Stimulated activated CD8-positive, alpha-beta memory T cell treated with anti-CD3 and anti-CD28 coated beads, Interleukin-15, amount 100 ng/mL, for 48 hours (primary cell): ENCODE data around the gene NPEPL1.
"Not testable (repeated sequence)": the region's sequence is repeated elsewhere in the genome, so short reads cannot be mapped to it uniquely, and the experiment has no call there.

Source experiments
- DNase-seq, 2 donors: peaks; one replicate each; pipeline ENCODE4 v3.0.0-alpha.2; 2020; ENCODE audit warnings: low read depth in 2 of 2

Gene NPEPL1

DNA sequence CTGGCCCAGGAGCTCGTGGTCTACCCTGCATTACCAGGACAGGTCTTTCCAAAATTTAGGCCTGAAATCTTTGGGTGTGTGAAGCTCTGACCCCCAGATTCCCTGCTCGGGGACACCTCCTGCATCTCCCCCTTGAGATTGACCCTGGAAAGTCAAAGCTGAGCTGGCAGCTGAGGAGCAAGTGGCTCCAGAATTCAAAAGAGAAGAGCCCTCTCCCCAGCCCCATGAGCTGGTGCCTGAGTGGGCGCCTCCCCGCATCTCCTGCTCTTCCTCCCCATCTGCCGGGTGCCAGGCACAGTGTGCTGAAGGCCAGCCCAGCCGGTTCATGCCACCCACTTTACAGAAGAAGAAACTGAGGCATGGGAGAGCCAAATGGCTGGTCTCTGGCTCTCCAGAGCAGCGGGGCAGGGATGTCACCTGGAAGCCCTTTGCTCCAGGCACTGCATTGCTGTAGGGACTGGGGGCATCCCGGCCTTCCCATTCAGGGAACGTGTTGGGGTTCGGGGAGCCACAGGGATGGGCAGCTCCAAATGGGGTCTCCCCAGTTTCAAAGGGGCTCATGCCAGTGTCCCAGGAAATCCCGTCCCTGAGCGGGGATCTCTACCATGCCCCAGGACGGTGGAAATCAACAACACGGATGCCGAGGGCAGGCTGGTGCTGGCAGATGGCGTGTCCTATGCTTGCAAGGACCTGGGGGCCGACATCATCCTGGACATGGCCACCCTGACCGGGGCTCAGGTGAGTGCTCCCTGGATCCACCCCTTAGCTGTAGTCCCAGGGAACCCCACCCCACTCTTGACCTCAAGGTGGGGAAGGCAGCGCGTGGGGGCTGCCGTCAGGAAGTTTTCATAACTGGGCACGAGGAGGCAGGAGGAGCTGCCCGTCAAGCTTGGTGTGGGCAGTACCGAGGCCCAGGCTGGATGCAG is 20.5 kb downstream of the NPEPL1 start:
- no peak for DNase-seq

DNA sequence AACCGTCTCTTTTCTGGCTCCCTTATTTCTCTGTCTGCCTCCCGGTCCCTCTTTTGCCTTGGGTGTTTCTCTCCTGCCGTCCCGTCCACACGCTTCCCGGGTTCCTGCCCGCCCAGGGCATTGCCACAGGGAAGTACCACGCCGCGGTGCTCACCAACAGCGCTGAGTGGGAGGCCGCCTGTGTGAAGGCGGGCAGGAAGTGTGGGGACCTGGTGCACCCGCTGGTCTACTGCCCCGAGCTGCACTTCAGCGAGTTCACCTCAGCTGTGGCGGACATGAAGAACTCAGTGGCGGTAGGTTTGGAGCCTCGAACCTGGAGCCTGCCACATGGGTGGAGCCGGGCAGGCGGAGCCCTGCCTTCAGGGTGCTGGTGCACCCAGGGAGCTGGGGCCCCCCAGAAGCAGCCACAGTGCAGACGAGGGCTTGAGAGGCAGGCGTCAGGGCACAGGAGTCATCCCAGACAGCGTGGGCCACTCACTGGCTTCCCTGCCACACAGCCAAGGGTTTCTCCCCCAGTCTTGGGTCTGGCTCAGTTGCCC is 21.3 kb downstream of the NPEPL1 start:
- no peak for DNase-seq

DNA sequence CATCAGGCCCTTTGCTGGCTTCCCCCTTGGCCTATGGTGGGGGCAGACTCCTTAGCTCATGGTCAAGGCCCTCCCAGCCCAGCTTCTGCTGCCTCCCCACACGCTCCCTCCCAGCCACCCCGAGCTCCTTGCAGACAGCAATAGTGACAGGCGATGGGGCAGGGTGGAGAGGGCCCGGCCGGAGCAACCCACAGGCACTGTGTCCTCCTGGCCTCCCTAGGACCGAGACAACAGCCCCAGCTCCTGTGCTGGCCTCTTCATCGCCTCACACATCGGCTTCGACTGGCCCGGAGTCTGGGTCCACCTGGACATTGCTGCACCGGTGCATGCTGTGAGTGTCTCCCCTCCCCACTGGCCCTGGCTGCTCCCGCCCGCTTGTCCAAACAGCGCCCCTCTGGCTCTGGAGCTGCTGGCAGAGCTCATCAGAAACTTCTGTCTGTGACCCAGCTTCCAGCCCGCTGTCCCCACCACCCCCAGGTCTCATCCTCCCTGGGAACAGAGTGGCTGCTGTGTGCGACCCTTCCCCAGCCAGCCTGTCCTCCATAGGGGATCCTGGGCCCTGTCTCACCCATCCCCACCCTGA is 21.8 kb downstream of the NPEPL1 start:
- no peak for DNase-seq

DNA sequence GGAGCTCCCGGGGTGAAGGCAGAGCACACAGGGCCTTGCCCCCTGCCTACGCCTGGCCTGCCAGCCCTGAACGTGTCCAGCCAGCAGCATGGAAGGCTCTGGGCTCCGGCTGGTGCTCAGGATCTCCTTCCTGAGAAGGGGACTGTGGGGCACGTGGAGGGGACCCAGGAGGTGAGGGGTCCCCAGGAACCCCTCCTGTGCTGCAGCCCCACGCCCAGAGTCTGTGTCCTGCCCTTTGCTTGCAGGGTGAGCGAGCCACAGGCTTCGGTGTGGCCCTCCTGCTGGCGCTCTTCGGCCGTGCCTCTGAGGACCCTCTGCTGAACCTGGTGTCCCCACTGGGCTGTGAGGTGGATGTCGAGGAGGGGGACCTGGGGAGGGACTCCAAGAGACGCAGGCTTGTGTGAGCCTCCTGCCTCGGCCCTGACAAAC is 22.3 kb downstream of the NPEPL1 start:
- no peak for DNase-seq

DNA sequence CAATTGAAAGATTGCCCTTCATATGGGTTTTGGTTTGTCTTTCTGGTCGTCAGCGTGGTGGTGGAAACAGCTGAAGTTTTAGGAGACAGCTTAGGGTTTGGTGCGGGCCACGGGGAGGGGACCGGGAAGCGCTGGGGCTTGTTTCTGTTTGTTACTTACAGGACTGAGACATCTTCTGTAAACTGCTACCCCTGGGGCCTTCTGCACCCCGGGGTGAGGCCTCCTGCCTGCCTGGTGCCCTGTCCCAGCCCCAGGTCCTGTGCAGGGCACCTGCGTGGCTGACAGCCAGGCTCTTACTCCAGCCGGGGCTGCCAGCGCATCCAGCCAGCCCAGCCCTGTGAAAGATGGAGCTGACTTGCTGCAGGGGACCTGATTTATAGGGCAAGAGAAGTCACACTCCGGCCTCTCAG is 22.8 kb downstream of the NPEPL1 start:
- no peak for DNase-seq

DNA sequence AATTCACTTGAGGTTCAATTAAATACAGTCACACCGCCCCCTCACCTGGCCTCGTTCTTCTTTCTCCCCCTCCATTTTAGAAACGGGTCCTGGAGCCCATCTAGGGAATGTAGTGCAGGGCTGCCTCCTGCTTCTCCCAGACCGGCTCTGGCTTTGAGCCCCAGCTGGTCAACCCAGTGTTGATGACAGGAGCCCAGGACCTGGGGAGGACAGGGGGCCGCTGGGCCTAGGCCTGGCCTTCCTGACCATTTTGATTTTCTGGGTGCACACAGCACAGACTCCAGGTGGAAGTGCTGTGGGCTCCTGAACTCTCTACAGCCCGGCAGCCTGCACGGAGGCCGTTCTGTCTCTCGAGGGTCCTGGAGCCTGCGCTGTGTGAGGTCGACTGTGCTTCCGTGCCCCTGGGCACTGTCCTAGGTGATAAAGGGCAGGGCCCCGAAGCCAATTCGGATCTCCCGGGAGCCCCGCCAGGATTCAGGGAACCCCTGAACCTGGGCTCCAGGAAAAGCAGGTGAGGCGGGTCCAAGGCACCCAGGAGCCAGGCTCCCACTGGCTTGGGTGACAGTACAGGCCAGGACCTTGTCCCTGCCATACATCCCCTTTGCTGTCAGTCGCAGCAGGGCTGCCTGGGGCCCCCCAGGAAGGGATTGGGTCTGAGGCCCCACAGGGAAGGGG is 23.3 kb downstream of the NPEPL1 start:
- DNase-seq: no peak

DNA sequence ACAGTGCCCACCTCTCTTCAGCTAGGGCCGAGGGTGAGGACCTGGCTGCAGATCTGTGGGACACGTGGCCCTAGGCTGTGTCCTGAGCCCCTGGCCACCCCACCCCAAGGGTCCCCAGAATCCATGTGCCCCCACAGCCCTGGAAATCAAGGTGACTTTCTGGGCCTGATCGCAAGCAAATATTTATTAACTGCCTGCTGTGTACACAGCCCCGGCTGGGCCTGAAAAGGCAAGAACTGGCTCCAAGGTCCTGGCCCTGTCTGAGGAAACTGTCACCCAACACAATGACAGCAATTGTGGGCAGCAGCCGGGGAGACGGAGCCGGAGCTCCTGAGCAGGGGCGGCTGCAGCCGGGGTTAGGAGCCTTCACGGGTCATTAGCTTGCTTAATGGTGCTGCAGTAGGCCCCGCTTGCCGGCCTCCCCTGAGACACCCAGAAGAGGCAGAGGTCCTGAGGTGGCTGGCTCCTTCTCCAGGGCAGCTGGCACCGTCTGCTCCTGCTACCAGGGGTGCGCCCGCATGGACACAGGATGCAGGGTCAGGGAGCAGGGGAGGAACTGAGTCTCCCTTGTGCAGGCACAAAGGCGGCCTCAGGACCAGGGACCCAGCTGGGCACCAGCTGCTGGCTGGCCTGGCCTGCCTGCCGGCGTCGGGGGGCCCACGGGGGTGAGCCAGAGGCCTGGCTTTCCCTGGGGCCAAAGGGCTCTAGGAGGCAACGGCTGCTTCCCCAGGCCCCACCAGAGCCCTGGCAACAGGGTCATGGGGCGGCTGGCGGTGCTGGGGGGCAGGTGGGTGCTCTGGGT is 24.1 kb downstream of the NPEPL1 start:
- DNase-seq: no peak

DNA sequence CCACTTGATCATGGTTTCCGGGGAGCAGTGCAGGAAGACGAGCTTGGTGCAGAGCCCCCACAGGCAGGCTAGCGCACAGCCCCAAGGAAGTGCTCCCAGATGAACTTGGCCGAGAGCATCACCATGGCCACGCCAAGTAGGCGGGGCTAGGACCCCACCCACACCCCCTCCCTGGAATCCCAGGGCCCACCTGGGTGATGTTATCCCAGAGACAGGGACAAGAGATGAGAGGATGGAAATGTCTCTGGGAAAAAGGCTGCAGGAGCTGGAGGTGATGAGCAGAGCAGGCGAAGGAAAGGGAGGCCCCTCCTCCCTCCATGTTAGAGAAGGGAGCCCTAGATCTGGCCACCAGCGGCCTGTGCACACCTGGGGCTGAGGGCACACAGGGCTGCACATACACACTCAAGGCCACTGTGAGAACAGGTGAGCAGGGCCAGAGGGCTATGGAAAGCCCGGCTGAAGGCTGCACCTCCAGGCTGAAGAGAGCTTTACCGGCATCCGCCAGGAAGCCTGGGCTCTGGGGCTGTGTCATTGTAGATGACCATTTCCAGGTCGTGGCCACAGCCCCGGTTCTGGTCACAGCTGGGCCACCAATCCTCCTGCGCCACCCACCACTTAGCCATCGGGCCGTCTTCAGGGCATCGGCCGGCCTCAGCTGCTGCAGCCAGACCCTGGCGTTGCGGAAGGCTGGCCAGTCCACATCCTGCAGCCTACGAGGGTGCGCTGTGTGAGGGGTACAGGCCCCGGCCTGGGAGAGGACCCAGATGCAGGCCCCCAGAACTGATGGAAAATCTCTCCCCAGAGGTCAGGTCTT is 24.9 kb downstream of the NPEPL1 start:
- no peak for DNase-seq

DNA sequence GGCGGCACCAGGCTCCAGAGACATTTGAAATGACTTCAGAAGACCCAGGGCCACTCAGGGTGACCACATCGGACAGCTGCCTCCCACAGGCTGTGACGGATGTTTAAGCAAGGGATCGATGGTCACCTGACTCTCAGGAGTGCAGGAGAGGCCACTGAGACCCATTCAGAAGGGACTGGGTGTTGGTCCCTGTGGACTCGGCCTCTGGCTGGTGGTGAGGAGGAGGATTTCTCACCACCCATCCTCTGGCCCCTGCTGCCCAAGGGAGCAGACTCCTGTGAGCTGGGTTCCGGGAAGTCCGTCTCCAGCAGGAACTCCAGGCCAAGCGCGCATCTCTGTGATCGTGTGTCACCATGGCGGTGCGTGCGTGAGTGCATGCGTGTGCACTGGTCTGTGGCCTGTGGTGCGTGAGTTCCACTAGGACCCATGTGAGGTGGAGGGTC is 25.5 kb downstream of the NPEPL1 start:
- no peak for DNase-seq

DNA sequence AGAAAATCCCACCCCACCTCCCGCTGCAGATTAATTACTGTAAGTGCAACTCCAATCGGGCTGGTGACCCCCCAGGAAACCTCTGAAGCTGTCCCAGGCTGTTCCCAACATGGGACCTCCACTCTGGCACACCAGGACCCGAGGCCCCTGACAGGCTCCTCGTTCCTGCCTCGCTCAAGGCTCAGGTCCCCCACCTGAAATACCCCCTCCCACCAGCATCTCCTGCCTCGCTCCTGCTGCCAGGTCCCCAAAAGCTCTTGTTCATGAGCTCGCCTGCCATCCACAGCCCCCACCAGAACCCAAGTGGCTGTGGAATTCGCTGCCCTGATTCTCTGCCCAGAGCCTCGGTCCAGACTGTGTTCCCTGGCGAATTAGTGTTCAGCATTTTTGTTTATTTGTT is 26.1 kb downstream of the NPEPL1 start:
- no peak for DNase-seq

DNA sequence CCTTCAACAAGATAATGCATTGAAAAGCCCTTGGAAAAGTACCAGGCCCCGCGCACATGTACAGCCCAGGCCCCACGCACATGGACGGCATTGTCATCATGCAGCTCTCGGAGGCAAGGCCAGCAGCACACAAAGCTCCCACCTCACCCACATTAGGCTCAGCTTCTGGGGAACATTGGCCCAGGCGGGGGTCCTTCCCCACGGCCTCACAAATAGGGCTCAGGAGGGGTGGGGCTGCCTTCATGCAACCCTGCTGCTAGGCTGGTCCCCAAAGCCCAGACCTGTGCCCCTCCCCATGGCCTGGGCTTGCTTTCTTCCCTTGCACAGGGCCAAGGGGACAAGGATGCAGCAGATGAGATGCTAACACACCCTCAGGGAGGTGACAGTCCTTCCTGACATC is 26.7 kb downstream of the NPEPL1 start:
- DNase-seq: no peak

DNA sequence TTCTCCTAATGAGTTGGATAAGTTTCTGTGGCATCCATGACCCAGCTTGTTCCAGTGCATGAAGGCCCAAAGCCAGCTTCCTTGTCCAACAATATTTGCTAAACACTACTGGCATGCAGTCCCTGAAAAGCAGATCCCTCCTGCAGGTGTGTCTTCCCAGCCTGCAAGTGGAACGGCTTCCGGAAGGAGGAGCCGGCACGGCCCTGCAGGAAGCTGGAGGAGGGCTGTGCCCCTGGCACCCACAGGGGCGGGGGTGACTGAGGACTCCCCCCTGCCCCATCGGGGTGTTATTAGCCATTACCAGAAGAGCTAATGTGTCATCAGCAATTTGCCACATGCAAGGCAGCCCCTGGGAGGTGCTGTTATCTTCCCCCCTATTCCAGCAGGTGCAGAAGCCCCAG is 27.4 kb downstream of the NPEPL1 start:
- DNase-seq: no peak

DNA sequence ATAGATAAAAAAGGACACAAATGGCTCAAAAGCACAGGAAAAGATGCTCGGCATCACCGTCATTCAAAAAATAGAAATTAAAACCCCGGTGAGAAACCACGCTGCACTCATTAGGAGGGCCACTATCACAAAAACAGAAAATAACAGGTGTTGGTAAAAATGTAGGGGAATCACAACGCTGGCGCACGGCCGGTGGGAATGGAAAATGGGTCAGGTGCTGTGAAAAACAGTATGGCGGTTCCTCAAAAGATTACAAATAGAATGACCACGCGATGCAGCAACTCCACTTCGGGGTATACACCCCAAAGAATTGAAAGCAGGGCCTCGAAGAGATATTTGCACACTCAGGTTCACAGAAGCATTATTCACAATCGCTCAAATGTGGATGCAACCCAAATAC is 28.3 kb downstream of the NPEPL1 start:
- no peak for DNase-seq

DNA sequence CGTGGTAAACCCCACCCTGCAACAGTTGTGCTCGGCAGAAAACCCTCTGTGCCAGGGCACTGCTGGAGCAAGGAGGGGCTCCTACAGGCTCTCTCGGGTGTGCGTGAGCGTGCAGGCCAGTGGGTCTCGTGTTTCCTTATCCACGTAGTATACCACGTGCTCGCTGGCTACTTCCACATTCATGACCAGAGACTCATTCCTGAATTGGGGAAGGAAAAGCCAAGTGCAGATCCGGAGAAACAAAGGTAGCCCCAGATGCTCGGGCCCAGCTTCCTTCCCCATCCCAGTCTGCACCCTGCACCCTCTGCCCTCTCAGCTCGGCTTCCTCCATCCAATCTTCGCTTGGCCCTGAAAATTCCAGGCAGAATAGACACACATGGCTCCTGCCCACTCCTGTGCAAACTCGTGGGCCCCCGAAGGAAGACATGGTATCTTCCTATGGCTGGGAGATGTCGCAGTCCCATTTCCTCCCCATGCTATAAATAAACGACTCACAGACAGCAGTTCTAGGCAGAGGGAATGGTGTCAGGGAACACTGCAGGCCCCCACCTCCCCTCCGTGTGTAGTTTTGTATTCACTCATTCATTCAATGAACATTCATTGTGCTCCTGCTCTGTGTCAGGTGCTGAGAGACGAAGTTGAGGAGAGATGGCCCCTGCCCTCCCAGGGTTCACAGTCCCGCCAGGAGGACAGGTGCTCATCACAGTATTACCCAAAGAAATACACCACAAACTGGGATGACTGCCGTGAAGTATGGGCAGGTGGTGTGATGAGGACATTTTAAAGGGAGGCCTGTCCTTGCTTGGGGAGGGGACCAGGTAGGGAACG is 29.6 kb downstream of the NPEPL1 start:
- no peak for DNase-seq

DNA sequence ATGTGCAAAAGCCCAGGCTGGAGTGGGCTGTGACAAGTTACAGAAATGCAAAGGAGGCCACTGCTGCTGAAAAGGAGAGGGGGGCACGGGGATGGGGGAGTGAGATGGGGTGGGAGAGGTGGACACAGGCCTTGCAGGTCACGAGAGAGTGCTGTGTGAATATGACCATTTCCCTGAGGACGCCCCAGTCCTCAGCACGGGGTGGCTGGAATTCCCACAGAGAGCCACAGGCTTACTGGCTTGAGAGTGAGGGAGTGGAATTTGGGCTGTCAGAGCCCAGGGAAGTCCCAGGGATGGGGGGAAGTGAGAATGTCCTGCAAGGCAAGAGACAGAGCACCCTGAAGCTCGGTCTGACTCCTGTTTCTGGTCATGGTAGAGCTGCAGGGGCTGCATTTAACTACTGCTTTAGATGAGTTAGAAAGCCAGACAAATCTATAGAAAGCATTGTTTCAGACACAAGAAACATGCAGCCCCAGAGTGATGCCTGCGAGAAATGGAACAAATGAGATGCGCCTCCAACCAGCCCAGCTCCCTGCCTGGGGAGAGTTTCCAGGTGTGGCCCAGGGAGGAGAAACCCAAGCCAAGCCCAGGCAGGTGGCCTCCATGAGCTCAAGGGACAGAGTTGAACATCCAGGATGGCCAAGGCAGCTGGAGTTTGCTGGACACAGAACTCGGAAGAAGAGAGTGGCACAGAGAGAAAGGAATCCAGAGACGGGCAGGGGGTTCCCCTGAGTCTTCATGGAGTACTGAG is 30.5 kb downstream of the NPEPL1 start:
- DNase-seq: no peak

DNA sequence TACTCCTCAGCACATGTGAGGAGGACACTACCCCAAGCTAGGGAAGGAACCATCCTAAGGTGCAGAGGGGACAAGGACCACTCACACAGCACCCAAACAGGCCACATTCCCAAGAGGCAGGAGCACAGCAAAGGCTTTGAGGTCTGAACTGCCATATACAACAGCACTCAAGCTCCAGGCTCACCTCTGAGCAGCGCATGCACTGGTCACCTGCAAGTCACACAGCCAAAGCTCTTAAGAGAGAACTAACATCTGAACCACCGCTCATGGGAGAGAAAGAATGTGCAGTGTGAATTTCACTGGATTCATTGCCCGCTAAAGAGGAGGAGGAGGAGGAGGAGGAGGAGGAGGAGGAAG is 31.0 kb downstream of the NPEPL1 start:
- no peak for DNase-seq

DNA sequence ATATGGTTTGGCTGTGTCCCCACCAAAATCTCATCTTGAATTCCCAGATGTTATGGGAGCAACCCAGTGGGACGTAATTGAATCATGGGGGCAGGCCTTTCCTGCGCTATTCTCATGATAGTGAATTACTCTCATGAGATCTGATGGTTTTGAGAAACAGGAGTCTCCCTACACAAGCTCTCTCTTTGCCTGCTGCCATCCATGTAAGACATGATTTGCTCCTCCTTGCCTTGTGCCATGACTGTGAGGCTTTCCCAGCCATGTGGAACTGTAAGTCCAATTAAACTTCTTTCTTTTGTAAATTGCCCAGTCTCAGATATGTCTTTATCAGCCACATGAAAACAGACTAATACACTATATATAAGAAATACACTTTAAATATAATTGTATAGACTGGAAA is 33.6 kb downstream of the NPEPL1 start:
- not testable (repeated sequence) for DNase-seq

DNA sequence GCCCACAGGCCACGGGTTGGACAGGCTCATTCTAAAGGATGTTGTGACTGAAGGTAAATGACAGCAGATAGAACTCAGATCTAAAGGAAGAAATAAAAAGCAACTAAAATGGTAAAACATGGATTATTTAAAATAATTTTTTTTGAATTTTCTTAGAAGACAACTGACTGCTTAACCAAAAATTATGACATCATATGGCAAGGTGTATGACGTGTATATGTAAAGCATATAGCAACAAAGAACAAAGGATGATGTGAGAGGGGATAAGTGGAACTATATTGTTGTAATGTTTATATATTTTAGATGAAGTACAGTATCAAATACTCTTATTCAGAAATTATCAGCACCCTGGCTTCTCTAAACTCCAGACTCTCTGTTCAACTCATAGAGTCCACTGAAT is 38.6 kb downstream of the NPEPL1 start:
- no peak for DNase-seq

DNA sequence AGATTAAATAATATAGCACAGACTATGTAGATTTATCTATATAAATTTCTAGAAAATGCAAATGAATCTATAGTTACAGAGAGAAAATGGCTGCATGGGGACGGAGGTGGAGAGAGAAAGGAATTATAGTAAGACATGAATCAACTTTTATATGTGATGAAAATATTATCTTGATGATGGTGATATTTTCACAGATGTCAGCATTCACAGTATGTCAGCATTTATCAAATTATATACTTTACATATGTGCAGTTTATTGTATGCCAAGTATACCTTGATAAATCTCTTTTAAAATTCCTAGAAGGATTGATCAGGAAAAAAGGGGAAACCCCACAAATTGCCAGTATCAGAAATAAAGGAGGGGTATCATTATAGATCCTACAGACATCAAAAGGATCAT is 44.6 kb downstream of the NPEPL1 start:
- DNase-seq: no peak
